Measurements from ENCODE around the gene ALPP. TPM values are rescaled to one million over a fixed set of nuclear protein-coding genes. Genes with fewer than 3 reads are reported as not detected.
"Not testable (repeated sequence)": the region's sequence is repeated elsewhere in the genome, so short reads cannot be mapped to it uniquely, and the experiment has no call there.

Gene ALPP
- total RNA-seq (2014; rRNA removed; shearing (Covaris generic)) = 0.59 and 1.5 TPM in 2 replicates

DNA sequence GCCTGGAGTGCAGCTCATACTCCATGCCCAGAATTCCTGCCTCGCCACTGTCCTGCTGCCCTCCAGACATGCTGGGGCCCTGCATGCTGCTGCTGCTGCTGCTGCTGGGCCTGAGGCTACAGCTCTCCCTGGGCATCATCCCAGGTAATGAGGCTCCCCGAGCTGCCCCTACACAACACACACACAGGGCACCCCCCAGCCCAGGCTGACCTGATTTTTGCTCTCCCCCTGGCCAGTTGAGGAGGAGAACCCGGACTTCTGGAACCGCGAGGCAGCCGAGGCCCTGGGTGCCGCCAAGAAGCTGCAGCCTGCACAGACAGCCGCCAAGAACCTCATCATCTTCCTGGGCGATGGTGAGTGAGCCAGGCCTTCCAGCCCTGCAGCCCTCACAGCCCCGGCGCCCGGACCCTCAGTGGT is at the start of gene ALPP:
TSS of gene ALPP (plus strand) at position 17 of the 417 bp plus-strand sequence. CDS start at position 69, 52 bp downstream.
- peak; percentile 20 for DNase-seq (ENCODE audit: low read depth)

GRCh38 chr2:232329716-232330067 is 48.9 kb upstream of the ALPP start:
- DNase-seq (ENCODE audit: low read depth) = no peak

DNA sequence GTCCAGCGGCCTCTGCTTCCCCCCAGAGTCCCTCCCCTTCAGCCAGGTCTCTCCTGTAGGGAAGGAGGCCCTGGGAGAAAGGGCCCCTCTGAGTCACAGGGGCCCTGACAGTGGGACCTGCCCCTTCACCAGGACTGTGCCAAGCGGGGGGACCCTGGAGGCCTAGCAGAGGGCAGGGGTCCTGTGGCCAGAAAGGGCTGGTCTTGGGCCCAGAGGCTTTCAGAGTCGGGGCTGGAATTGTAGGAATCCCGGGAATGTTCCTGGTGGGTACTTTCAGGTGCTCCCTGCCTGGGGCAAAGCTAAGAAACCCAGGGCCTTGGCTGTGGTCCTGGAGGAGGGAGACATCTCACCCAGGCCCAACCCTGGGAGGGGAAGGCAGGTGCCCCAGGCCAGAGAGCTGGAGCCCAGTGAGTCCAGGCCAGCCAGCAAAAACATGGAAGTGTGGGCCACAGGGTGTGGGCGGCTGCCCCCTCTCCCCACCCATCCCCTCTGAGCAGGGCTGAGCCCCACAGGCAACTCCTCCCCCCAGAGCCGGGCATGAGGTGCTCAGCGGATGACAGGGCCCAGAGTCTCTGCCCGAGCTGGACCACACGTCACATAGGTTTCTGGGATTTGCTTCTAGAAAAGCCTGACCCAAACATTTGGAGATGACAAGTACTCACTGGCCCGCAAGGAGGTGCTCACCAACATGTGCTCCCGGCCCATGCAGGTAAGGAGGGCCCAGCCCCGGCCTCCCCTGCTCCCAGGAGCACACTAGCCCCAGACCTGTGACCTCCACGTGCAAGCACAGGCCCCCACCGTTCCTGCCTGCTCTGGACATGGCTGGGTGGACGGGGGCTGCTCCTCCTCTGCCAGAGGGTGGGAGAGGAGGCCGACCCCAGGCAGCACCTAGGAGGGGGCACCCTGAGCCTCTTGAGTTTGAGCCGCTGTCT is 48.2 kb upstream of the ALPP start:
- peak; percentile 46 for DNase-seq (ENCODE audit: low read depth)

- not testable (repeated sequence) for DNase-seq (ENCODE audit: low read depth)
Measured at GRCh38 chr2:232331061-232331460, 47.5 kb upstream of the ALPP start.

- not testable (repeated sequence) for DNase-seq (ENCODE audit: low read depth)
Measured at GRCh38 chr2:232331641-232332040, 46.9 kb upstream of the ALPP start.

- not testable (repeated sequence) for DNase-seq (ENCODE audit: low read depth)
Measured at GRCh38 chr2:232332244-232332939, 46.2 kb upstream of the ALPP start.

GRCh38 chr2:232332940-232333259 is 45.7 kb upstream of the ALPP start:
- no peak for DNase-seq (ENCODE audit: low read depth)

DNA sequence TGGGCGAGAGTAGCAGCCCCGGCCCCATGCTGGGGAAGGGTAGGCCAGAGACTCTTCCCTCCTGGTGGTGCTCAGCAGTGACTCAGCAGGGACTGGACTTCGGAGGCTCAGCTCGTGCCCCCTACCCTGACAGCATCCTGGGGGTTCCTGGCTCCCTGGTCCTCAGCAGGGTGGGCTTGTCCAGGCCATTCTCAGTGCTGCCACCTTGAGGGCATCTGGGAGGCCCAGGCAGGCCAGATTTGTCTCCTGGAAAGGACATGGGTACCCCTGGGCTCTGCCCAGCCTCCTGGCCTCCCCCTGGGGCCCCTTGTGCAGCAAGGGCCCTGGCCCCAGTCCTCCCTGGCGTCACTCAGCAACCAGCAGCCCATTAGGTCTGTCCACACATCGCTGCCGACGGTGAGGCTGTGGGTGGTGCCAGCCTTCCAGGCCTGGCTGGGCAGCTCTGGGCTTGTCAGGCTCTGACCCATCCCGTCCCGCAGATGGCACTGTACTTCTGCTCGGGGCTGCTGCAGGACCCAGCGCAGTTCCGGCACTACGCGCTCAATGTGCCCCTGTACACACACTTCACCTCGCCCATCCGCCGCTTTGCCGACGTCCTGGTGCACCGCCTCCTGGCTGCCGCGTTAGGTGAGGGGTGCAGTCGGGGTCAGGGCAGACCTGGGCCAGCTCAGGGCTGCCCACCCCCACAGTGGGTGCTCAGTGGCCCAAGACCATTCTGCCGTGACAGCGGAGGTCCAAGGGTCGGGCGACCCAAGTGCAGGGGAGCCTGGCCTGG is 45.0 kb upstream of the ALPP start:
- DNase-seq (ENCODE audit: low read depth) = no peak

GRCh38 chr2:232334136-232334884 is 44.2 kb upstream of the ALPP start:
- DNase-seq (ENCODE audit: low read depth) = not testable (repeated sequence)

- DNase-seq (ENCODE audit: low read depth) = not testable (repeated sequence)
Measured at GRCh38 chr2:232334885-232335205, 43.7 kb upstream of the ALPP start.

GRCh38 chr2:232335206-232335858 is 43.2 kb upstream of the ALPP start:
- not testable (repeated sequence) for DNase-seq (ENCODE audit: low read depth)

GRCh38 chr2:232335859-232336215 is 42.7 kb upstream of the ALPP start:
- no peak for DNase-seq (ENCODE audit: low read depth)

GRCh38 chr2:232336241-232336736 is 42.3 kb upstream of the ALPP start:
- DNase-seq (ENCODE audit: low read depth) = no peak

DNA sequence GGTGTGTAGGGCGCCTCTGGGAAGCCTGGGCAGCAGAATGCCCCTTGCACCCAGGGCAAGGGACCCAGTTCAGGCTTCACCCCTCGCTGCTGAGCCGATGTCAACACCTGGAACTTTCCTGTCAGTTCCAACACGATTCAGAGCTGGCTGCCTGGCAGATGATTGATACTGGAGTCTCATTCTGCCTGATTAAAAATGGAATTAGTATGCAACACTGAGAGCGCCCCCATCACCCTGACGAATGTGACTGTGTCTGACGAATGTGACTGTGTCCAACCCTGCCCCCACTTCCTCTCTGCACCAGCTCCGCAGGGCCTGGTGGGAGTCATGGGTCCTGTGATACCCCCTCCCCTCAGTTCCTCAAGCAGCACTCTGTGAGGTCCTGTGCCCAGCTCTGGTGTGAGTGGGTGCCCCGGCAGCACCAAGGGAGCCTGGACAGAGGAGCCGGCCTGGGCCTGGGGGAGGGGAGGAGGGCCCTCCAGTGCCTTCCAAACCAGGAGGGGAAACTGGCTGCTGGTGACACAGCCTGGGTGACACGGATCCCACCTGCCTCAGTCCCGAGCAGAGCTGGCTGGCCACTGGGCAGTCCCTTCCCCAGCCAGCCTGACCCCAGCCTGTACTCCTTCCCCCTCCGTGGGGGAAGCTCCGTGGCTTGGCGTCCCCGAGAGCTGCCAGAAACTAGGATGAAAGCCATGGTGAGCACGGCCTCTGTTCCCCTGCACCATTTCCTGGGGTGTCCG is 41.4 kb upstream of the ALPP start:
- no peak for DNase-seq (ENCODE audit: low read depth)

- not testable (repeated sequence) for DNase-seq (ENCODE audit: low read depth)
Measured at GRCh38 chr2:232338094-232338758, 40.3 kb upstream of the ALPP start.

DNA sequence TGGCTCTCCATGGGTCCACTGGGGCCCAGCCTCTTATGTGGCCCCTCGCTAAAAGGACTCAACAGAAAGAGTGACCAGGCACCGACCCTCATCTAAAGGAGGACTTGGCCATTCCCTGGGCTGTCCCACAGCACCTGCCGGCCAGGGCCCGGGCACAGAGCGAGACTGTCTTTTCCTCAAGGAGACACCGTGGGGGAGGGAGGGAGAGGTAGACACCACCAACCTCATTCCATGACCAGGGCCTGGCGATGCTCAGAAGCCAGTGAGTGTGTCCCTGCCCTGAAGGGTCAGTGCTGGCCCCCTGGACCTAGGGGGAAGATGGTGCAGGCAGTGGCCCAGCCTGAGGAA is 39.8 kb upstream of the ALPP start:
- DNase-seq (ENCODE audit: low read depth) = no peak

DNA sequence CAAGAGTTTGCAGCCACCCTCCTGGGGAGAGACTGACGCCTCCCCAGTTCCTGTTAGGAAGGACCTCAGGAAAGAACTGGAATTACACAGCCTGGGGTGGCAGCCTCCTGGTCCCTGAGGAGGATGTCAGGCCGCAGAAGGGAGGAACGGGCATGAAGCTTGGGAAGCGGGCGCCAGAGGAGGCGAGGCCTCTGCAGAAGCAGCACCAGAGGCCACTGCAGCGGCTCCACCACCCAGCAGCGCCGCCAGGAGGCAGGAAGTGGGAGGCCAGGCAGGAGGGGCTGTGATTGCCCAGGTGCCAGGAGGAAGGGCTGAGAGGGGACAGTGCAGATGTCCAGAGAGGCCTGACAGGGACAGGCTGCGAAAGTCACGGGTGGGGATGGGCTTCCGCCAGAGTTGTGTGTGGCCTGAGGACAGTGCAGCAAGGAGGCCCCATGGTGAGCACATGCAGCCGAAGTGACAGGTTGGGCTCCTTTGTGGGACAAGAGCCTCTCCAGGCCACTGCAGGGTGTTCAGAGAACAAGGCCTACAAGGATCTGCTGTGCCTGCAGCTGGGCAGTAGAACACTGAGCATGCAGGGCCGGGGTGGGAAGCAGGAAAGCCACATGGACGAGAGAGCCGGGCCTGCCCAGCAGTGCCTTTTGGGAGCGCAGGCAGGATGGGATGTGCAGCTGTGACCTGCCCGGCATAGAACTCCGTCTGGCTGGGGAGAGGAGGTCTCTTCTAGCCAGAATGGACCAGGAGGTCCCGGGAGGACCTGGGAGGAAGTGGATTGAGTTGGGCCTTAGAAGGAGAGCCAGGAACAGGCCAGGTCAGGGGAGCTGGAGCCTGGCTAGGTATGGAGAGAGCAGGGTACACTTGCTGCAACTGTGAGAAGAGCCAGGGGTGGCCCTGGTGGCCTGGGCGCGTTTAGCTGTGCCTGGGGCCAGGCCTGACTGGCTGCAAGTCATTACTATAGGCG is 39.1 kb upstream of the ALPP start:
- no peak for DNase-seq (ENCODE audit: low read depth)

DNA sequence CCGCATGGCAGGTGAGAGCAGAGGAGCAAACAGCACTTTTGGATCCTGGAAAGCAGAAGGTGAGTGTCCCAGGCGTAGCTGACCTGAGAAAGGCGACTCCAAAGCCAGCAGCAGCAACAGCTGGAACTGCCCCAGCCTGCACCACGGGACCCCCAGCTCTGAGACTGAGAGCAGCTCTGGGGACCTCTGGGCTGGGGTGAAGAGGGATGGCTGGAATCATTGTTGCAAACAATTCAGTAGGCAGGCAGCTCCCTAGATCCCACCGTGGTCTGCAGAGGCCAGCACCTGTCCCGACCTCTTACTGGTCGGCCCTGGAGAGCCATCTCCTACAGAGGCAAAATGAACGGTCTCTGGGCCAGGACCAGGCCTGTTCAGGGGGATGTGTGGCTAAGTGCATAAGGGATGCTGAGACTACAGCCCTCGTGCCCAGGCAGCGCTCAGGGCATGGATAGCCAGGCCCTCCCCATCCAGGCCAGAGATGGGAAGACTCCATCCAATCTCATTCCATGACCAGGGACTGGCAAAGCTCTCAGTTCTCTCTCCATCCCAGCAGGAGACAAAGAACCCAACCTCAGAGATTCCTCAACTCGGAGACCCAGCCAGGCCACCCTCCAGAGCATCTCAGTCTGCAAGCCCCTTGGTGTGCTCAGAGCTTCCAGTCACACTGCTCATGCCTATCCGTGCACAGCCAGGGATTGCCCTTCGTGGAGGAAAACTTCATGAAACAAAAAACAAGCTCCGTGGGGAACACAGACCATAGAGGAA is 38.2 kb upstream of the ALPP start:
- no peak for DNase-seq (ENCODE audit: low read depth)

All from M059J (cell line).